LNCAP (cell line): Measurements from ENCODE around the gene INSRR.

Source experiments
- CTCF ChIP-seq: fragments of 450-650 bp; IDR thresholded peaks from 2 replicates; pipeline ENCODE4 v1.5.1; 2017; ENCODE audit warnings: mild to moderate bottlenecking

INSRR gene

GRCh38 chr1:156846643-156847042 lies 12.3 kb downstream of the INSRR start:
- TF ChIP-seq CTCF, result no peak

GRCh38 chr1:156845953-156846545 lies 12.9 kb downstream of the INSRR start:
- TF ChIP-seq CTCF, result no peak

GRCh38 chr1:156845055-156845952 lies 13.6 kb downstream of the INSRR start:
- no peak for TF ChIP-seq CTCF

- no peak for TF ChIP-seq CTCF
Measured at GRCh38 chr1:156844638-156845037, 14.3 kb downstream of the INSRR start.

GRCh38 chr1:156844102-156844501 lies 14.8 kb downstream of the INSRR start:
- no peak for TF ChIP-seq CTCF

- TF ChIP-seq CTCF, result no peak
Measured at GRCh38 chr1:156842618-156843300, 16.2 kb downstream of the INSRR start.

- no peak for TF ChIP-seq CTCF
Measured at GRCh38 chr1:156841295-156841855, 17.5 kb downstream of the INSRR start.
